HepG2 (cell line): ENCODE data around the gene CNGA1. TPM values are rescaled to one million over a fixed set of nuclear protein-coding genes. Genes with fewer than 3 reads are reported as not detected.
A peak's percentile ranks its signal among the peaks of the same experiment; 100 is the strongest.

Experiments used
- BRCA1 ChIP-seq: sonication (generic); formaldehyde crosslinking; IDR thresholded peaks from 2 replicates; pipeline ENCODE4 v1.4.0; 2020; ENCODE audit warnings: missing genetic modification reagents
- PRDM10 ChIP-seq: sonication (generic); formaldehyde crosslinking; IDR thresholded peaks from 2 replicates; pipeline ENCODE4 v1.4.0; 2020; ENCODE audit warnings: low read depth, missing genetic modification reagents
- RBM39 ChIP-seq: fragments of 200-400 bp; formaldehyde crosslinking; IDR thresholded peaks from one replicate; pipeline ENCODE4 v1.6.1; 2018; ENCODE audit warnings: antibody characterized with exemption, mild to moderate bottlenecking, low read depth, low read length; ENCODE audit not compliant: poor library complexity, severe bottlenecking
- SIX1 ChIP-seq: sonication (generic); formaldehyde crosslinking; IDR thresholded peaks from 2 replicates; pipeline ENCODE4 v1.4.0; 2020; ENCODE audit warnings: missing genetic modification reagents, borderline replicate concordance
- SMARCC2 ChIP-seq: fragments of 450-650 bp; IDR thresholded peaks from 2 replicates; pipeline ENCODE4 v1.6.1; 2017; ENCODE audit warnings: antibody characterized with exemption, mild to moderate bottlenecking
- SNAPC2 ChIP-seq: sonication (generic); formaldehyde crosslinking; IDR thresholded peaks from 2 replicates; pipeline ENCODE4 v1.8.1; 2022; ENCODE audit warnings: mild to moderate bottlenecking, missing genetic modification reagents
- ZNF318 ChIP-seq: sonication (generic); formaldehyde crosslinking; IDR thresholded peaks from 2 replicates; pipeline ENCODE4 v1.4.0; 2020; ENCODE audit warnings: mild to moderate bottlenecking, missing genetic modification reagents
- ZNF513 ChIP-seq: sonication (generic); formaldehyde crosslinking; conservative IDR thresholded peaks from 2 replicates; pipeline ENCODE4 v1.5.0; 2020; ENCODE audit warnings: missing genetic modification reagents
- ZNF879 ChIP-seq: sonication (generic); formaldehyde crosslinking; IDR thresholded peaks from 2 replicates; pipeline ENCODE4 v1.8.1; 2023; ENCODE audit warnings: missing genetic modification reagents
- ZSCAN22 ChIP-seq: sonication (generic); formaldehyde crosslinking; IDR thresholded peaks from 2 replicates; pipeline ENCODE4 v1.4.0; 2020; ENCODE audit warnings: mild to moderate bottlenecking, missing genetic modification reagents
- polyA plus RNA-seq, 8 experiments: library from polyadenylated mRNA; depleted of rRNA in 3 of 8; stranded (reverse) in 7 of 8; unstranded in 1 of 8; fragments of >200 nt; fragmentation: Illumina TruSeq in 4 of 8; extraction: Trizol in 4 of 8; gene quantifications; 2 replicates each; pipeline versions ENCODE4 v1.2.1 to v1.2.3, GENCODE V29; 2011 to 2016; ENCODE audit warnings: low read depth in 4 of 8, missing spikeins in 1 of 8, mixed read lengths in 1 of 8; ENCODE audit not compliant: insufficient read depth in 1 of 8
- total RNA-seq, 5 experiments: library from RNA; depleted of rRNA; stranded (reverse); fragments of >200 nt; fragmentation: Illumina TruSeq; extraction: Trizol; gene quantifications; 2 replicates each; pipeline ENCODE4 v1.2.3, GENCODE V29; 2016; ENCODE audit warnings: low read depth in 1 of 5

The CNGA1 gene
- total and polyA plus RNA-seq, 2 of the 13 experiments (the other 11 are each of a cell fraction or from before 2014, with no cell fraction given), result 0.22 to 0.40 TPM

- TF ChIP-seq ZNF318 (CRISPR knock-in tag), result no peak
- no peak for TF ChIP-seq SIX1 (CRISPR knock-in tag)
- TF ChIP-seq PRDM10 (CRISPR knock-in tag), result 0 out of 2 replicates have a peak, but pooled peaks have one; percentile 10
- no peak for TF ChIP-seq SMARCC2
- no peak for TF ChIP-seq ZNF513 (CRISPR knock-in tag)
- no peak for TF ChIP-seq ZSCAN22 (CRISPR knock-in tag)
- TF ChIP-seq RBM39, result no peak
- no peak for TF ChIP-seq ZNF879 (CRISPR knock-in tag)
- TF ChIP-seq BRCA1 (CRISPR knock-in tag), result no peak
- peak; percentile 55; the same call in 1 of the 2 replicates for TF ChIP-seq SNAPC2 (CRISPR knock-in tag)
Observed at GRCh38 chr4:48016141-48017107, at the start of gene CNGA1, which contains the start of gene NIPAL1 (continued).
